Tibial artery (tissue), 4 donors: ENCODE data around the gene CHD6.

Source experiments
- DNase-seq, 2 donors: peaks; one replicate each; pipeline ENCODE4 v3.0.0-alpha.2; 2019
- H3K27ac ChIP-seq, 2 donors: fragments of 200-600 bp; sonication (generic) in 1 of 2; 1 replicate in 1 of 2; 2 replicates in 1 of 2; pipeline ENCODE4 v1.5.1; 2018 to 2019; ENCODE audit warnings: mild to moderate bottlenecking in 1 of 2
- H3K27me3 ChIP-seq, 2 donors: fragments of 200-600 bp; sonication (generic) in 1 of 2; one replicate each; pipeline versions ENCODE4 v1.5.1 to v1.6.0; 2016 to 2019
- H3K36me3 ChIP-seq, 3 donors: fragments of 200-600 bp; sonication (generic) in 2 of 3; one replicate each; pipeline ENCODE4 v1.5.1; 2016 to 2019; ENCODE audit warnings: mild to moderate bottlenecking in 2 of 3
- H3K4me1 ChIP-seq, 4 donors: fragments of 200-600 bp; sonication (generic) in 2 of 4; 1 replicate in 3 of 4; 2 replicates in 1 of 4; pipeline ENCODE4 v1.5.1; 2016 to 2019
- H3K4me3 ChIP-seq, 2 donors: fragments of 200-600 bp; sonication (generic) in 1 of 2; 1 replicate in 1 of 2; 2 replicates in 1 of 2; pipeline ENCODE4 v1.5.1; 2018 to 2019; ENCODE audit warnings: mild to moderate bottlenecking in 2 of 2
- H3K9me3 ChIP-seq, 3 donors: fragments of 200-600 bp; sonication (generic) in 1 of 3; one replicate each; pipeline ENCODE4 v1.5.1; 2016 to 2019
- intact Hi-C: fragments of 100-400 bp; cut with DNase I; formaldehyde crosslinking; loops from one replicate; pipeline ENCODE4 v1.15.0; 2023; ENCODE audit warnings: low total_unique reads
- TF ChIP-seq, protein P1 (sequence below), 2 experiments: fragments of 200-600 bp in 1 of 2; fragments of 450-650 bp in 1 of 2; IDR thresholded peaks; one replicate each; pipeline ENCODE4 v1.5.1; 2017 to 2019; ENCODE audit warnings: antibody characterized with exemption in 2 of 2, mild to moderate bottlenecking in 1 of 2, moderate library complexity in 1 of 2

The CHD6 gene, protein sequence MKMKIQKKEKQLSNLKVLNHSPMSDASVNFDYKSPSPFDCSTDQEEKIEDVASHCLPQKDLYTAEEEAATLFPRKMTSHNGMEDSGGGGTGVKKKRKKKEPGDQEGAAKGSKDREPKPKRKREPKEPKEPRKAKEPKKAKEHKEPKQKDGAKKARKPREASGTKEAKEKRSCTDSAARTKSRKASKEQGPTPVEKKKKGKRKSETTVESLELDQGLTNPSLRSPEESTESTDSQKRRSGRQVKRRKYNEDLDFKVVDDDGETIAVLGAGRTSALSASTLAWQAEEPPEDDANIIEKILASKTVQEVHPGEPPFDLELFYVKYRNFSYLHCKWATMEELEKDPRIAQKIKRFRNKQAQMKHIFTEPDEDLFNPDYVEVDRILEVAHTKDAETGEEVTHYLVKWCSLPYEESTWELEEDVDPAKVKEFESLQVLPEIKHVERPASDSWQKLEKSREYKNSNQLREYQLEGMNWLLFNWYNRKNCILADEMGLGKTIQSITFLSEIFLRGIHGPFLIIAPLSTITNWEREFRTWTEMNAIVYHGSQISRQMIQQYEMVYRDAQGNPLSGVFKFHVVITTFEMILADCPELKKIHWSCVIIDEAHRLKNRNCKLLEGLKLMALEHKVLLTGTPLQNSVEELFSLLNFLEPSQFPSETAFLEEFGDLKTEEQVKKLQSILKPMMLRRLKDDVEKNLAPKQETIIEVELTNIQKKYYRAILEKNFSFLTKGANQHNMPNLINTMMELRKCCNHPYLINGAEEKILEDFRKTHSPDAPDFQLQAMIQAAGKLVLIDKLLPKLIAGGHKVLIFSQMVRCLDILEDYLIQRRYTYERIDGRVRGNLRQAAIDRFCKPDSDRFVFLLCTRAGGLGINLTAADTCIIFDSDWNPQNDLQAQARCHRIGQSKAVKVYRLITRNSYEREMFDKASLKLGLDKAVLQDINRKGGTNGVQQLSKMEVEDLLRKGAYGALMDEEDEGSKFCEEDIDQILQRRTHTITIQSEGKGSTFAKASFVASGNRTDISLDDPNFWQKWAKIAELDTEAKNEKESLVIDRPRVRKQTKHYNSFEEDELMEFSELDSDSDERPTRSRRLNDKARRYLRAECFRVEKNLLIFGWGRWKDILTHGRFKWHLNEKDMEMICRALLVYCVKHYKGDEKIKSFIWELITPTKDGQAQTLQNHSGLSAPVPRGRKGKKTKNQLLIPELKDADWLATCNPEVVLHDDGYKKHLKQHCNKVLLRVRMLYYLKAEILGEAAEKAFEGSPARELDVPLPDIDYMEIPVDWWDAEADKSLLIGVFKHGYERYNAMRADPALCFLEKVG (N-terminal part only)

DNA sequence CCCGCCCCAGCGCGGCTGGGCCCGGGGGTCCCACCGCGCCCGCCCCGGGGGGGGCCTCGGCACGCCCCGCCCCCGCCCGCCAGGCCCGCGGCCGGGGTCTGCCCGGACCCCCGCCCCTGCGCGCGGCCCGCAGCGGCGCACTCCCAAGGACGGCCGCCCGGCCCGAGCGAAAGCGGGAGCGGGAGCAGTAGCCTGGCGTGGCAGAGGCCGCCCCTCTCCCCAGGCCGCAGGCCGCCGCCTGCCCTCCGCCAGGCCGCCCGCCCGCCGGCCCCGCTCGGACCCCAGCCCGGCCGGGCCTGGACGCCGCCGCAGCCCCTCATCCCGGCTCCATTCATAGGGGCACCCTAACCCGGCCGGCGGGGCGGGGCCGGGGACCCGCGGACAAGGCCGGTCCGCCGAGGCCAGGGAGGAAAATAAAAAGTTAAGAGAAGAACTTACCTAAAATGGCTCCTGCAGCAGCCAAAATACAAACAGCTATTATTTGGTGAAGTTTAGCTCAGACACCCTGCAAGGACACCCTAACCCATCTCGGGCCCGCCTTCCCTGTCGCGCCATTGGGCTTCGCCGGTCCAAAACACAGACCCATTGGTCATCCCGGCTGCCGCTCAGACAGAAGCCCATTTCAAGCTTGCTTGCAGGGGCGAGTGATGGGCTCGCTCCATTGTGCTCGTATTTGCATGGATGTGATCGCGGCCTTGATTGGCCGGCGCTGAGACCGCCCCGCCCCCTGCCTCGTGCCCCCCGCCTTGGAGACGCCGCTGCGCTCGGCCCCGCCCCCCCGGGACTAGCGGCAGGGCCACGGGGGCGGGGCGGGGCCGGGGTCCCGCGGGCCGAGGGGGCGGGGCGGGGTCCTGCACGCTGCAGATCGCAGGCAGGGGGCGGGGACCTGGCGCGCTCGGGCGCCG lies at the start of gene CHD6:
CHD6 (minus strand) TSS at position 476 of the 905 bp plus-strand sequence. CDS start 67,040 bp downstream, outside the sequence.
- Histone ChIP-seq H3K27me3 (no peaks in the 10 kb centered on the region), H3K9me3 (no peaks in the 10 kb centered on the region), H3K4me3 (peak within 1 kb of the TSS; percentile 72 to 75), H3K27ac (peak within 1 kb of the TSS; percentile 75 to 79), H3K4me1 (peaks cover 0 to 46% (median 33%) of the 10 kb centered on the region in 4 donors), H3K36me3 (no peaks in the 10 kb centered on the region)
- TF ChIP-seq, protein P1, sequence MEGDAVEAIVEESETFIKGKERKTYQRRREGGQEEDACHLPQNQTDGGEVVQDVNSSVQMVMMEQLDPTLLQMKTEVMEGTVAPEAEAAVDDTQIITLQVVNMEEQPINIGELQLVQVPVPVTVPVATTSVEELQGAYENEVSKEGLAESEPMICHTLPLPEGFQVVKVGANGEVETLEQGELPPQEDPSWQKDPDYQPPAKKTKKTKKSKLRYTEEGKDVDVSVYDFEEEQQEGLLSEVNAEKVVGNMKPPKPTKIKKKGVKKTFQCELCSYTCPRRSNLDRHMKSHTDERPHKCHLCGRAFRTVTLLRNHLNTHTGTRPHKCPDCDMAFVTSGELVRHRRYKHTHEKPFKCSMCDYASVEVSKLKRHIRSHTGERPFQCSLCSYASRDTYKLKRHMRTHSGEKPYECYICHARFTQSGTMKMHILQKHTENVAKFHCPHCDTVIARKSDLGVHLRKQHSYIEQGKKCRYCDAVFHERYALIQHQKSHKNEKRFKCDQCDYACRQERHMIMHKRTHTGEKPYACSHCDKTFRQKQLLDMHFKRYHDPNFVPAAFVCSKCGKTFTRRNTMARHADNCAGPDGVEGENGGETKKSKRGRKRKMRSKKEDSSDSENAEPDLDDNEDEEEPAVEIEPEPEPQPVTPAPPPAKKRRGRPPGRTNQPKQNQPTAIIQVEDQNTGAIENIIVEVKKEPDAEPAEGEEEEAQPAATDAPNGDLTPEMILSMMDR (IDR thresholded peaks at IDR 0.05), result no peak
- intact Hi-C loops, result no loop called here
- peak; percentile 99 to 100 for DNase-seq

DNA sequence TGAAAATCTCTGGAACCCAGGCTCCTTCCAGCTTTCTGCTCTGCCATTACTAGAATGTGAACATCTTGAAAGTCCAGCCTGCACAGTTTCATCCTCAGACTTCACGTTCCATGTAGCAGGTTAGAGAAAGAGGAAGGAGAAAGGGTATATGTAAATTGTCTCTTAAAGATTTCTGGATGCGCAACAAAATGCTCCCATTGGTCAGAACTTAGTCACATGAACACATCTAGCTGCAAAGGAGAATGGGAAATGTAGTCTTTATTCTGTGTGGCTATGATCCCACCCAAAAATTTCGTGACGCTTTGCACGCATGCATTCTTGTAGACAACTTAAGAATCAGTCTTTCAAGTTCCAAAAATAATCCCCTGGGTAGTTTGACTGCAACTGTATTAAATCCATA lies 46.4 kb upstream of the CHD6 start:
- Histone ChIP-seq H3K27ac (no peak overlapping the region), H3K27me3 (peaks cover 0 to 2% of the 10 kb centered on the region in 2 donors), H3K4me1 (no peaks in the 10 kb centered on the region), H3K4me3 (no peak overlapping the region), H3K36me3 (no peaks in the 10 kb centered on the region), H3K9me3 (no peaks in the 10 kb centered on the region)
- intact Hi-C loops, result no loop called here
- no peak for DNase-seq
- TF ChIP-seq, protein P1 (IDR thresholded peaks at IDR 0.05), result no peak

DNA sequence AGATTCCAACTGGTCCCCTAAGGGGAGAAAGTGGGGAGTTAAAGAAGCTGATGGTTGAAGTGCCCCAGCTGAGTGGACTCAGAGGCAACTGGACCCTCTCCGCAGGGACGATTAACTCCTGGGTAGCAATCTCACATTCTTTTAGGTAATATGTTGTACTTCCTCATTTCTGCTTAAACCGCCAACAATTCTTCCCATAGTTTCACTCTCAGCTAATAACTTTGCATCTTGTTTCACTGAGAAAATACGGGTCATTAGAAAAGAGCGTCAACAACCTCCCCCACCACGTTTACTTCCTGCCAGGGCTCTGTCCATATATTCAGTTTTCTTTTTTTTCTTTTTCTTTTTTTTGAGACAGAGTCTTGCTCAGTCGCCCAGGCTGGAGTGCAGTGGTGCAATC lies 39.5 kb upstream of the CHD6 start:
- no peak overlapping the region for H3K27ac ChIP-seq
- no peaks in the 10 kb centered on the region for H3K36me3 ChIP-seq
- intact Hi-C loops, result no loop called here
- TF ChIP-seq, protein P1 (IDR thresholded peaks at IDR 0.05), result no peak
- no peaks in the 10 kb centered on the region for H3K9me3 ChIP-seq
- H3K4me1 ChIP-seq, result no peaks in the 10 kb centered on the region
- H3K4me3 ChIP-seq, result no peak overlapping the region
- peaks cover 0 to 7% of the 10 kb centered on the region in 2 donors for H3K27me3 ChIP-seq
- no peak for DNase-seq

DNA sequence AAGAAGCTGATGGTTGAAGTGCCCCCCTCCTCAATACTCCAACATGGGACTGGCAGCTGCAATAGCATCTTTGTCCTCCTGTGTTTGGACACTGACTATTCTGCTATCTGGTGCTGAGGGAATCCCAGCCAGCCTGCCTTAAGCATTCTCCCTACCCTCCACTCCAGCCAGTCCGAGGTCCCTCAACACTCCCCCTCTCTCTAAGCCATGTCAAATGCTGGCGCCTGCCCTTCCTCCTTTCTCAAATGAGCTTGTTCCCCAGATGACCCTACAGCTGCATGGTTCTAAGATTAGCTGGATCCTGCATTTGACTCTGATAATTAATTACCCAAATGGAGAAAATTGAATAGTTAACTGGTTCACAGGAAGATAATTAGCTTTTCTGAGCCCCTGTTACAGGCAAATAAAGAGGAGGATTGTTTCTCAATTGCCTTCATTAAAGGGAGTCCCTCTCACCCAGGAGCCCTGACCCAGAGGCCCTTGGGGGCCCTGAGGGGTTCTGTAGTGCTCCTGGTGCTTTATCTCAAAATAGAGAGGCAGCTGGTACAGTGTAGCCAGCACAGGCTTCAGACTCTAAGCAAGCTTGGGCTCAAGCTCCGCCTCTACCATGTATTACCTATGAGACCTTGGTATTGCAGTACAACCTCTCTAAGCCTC lies 37.9 kb upstream of the CHD6 start:
- Histone ChIP-seq H3K9me3 (no peaks in the 10 kb centered on the region), H3K27me3 (peaks cover 0 to 7% of the 10 kb centered on the region in 2 donors), H3K4me3 (no peak overlapping the region), H3K4me1 (no peaks in the 10 kb centered on the region), H3K27ac (no peak overlapping the region), H3K36me3 (no peaks in the 10 kb centered on the region)
- DNase-seq, result no peak
- TF ChIP-seq, protein P1 (IDR thresholded peaks at IDR 0.05), result no peak
- intact Hi-C loops, result no loop called here
